HG02870 (cell line): ENCODE data around the gene GBP5.
"Not testable (repeated sequence)": the region's sequence is repeated elsewhere in the genome, so short reads cannot be mapped to it uniquely, and the experiment has no call there.

Experiments used
- ATAC-seq: cut with Tn5 transposase; IDR thresholded peaks from one replicate; pipeline ENCODE4 v1.9.1; 2021; ENCODE audit warnings: mild to moderate bottlenecking, moderate library complexity; ENCODE audit not compliant: unreplicated experiment

The GBP5 gene

DNA sequence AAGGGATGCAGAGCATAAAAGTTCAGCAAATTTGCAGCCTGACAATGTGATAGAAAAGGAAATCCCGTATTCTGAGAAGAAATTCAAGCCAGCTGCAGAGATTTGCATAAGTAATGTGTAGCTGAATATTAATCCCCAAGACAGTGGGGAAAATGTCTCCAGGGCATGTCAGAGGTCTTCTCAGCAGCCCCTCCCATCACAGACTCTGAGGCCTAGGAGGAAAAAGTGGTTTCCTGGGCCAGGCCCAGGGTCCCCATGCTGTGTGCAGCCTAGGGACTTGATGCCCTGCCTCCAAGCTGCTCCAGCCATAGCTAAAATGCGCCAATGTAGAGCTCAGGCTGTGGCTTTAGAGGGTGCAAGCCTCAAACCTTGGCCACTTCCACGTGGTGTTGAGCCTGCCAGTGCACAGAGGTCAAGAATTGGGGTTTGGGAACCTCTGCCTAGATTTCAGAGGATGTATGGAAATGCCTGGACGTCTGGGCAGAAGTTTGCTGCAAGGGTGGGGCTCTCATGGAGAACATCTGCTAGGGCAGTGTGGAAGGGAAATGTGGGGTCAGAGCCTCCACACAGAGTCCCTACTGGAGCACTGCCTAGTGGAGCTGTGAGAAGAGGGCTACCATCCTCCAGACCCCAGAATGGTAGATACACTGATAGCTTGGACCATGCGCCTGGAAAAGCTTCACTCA is 11.6 kb upstream of the GBP5 start:
- ATAC-seq: not testable (repeated sequence)

GRCh38 chr1:89280766-89281165 is 8.1 kb upstream of the GBP5 start:
- ATAC-seq: no peak

GRCh38 chr1:89279011-89279466 is 6.4 kb upstream of the GBP5 start:
- ATAC-seq: no peak

DNA sequence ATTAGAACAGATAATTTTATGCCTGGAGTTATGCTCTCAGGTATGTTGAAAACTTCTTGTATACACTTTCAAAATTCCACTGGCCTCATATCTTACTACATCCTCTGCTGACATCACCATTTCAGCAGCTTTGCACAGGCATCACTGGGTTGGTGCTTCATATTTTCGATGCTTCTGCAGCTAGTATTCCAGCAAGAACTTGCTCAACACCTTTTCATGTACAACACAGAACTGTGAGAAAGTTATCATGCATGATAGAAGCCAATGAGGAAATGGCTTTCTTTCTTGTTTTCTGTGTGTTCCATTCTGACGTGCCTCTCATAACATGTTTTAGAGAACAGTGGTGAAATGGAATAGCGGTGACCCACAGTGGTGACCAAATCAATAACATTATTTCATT is 5.1 kb upstream of the GBP5 start:
- no peak for ATAC-seq

- ATAC-seq: no peak
These were observed 4.0 kb upstream of the GBP5 start for GRCh38 chr1:89276690-89277089.

GRCh38 chr1:89274411-89274857 is 1.8 kb upstream of the GBP5 start:
- ATAC-seq: no peak

- ATAC-seq: no peak
These were observed 691 bp upstream of the GBP5 start for GRCh38 chr1:89273324-89273778.

- ATAC-seq: no peak
These were observed 1.2 kb downstream of the GBP5 start for GRCh38 chr1:89271341-89272015.

- no peak for ATAC-seq
These were observed 2.2 kb downstream of the GBP5 start for GRCh38 chr1:89270423-89270822.

- no peak for ATAC-seq
These were observed 3.4 kb downstream of the GBP5 start for GRCh38 chr1:89269277-89269676.

- no peak for ATAC-seq
These were observed 10.0 kb downstream of the GBP5 start for GRCh38 chr1:89262643-89263042.

DNA sequence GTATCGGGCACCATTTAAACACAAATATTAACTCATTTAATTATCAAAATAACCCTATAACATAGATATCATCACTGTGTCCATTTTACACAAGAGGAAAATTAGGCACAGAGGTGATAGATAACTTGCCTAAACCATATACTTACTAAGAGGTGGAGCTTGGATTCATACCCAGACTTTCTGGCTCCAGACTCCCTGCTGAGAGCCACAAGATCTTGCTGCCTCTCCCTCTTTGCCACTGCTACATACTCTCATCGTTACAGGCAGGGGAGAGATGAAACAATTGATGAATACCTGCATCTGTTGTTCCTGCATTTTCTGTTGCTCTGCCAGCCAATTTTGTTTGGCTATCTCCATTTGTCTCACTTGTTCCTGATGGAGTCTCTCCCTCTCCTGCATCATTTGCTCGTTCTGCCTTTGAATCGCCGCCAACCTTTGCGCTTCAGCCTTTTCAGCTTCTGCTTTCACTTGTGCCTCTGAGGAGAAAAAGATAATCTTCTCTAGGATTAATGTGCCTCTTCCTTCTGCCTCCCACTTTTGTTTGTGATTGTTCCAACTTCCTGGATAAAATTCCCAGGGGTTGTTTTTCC is 10.6 kb downstream of the GBP5 start:
- no peak for ATAC-seq

DNA sequence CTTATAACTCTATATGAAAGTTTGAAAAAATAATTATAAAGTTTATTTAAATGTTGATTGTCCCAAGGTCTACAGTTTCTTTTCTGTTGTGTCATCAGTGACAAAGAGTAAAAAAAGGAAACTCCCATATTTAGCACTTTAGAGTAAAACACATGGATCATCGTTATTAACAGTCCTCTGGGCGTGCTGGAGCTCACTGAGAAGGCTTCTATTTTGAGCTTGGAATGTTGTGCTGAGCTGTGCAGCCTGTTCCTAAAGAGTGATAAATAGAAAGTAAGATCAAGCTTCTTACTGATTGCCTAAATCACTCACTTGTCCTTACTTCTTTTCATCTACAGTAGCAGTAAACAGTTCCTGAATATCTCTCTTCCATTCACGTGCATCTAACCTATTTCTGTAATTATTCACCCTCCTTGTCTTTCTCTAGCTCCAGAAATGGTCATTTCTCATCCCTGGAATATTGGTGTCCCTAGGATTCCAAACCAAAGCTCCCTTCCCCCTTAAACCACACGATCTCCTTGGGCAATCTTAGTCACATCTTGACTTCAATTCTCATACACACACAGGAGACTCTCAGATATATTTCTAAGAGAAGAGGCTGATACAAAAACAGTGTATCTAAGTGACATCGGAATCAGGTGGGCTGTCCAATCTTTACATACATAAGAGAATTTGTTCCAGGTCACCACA is 11.9 kb downstream of the GBP5 start:
- no peak for ATAC-seq

GRCh38 chr1:89260042-89260441 is 12.6 kb downstream of the GBP5 start:
- ATAC-seq: no peak

- ATAC-seq: no peak
These were observed 13.2 kb downstream of the GBP5 start for GRCh38 chr1:89259283-89259971.

DNA sequence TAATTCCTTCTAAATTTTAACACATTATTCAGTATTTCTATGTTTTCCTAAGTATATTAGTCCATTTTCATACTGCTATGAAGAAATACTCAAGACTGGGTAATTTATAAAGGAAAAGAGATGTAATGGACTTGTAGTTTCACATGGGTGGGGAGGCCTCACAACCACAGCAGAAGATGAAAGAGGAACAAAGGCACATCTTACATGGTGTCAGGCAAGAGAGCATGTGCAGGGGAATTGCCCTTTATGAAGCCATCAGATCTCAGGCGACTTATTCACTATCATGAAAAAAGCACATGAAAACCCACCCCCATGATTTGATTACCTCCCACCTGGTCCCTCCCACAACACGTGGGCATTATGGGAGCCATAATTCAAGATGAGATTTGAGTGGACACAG is 15.6 kb downstream of the GBP5 start:
- ATAC-seq: no peak

- ATAC-seq: not testable (repeated sequence)
These were observed 17.1 kb downstream of the GBP5 start for GRCh38 chr1:89255581-89255980.

GRCh38 chr1:89254658-89255287 is 17.9 kb downstream of the GBP5 start:
- ATAC-seq: no peak

GRCh38 chr1:89243046-89243445 is 29.6 kb downstream of the GBP5 start:
- no peak for ATAC-seq
